HG03558 (cell line): ENCODE data around the gene VANGL1.

Experiments
- ATAC-seq: cut with Tn5 transposase; IDR thresholded peaks from one replicate; pipeline ENCODE4 v1.9.1; 2021; ENCODE audit warnings: moderate number of reproducible peaks; ENCODE audit not compliant: unreplicated experiment; ENCODE audit errors: extremely low read depth

Gene VANGL1

GRCh38 chr1:115726570-115726969 is 84.8 kb downstream of the VANGL1 start:
- ATAC-seq = no peak

GRCh38 chr1:115727706-115728249 is 86.0 kb downstream of the VANGL1 start:
- ATAC-seq = no peak

GRCh38 chr1:115728341-115728740 is 86.6 kb downstream of the VANGL1 start:
- ATAC-seq = no peak

- ATAC-seq = peak; percentile 43
Observed at GRCh38 chr1:115729756-115730155, 88.0 kb downstream of the VANGL1 start.

GRCh38 chr1:115732316-115732715 is 90.5 kb downstream of the VANGL1 start:
- ATAC-seq = no peak

GRCh38 chr1:115740811-115741210 is 99.0 kb downstream of the VANGL1 start:
- ATAC-seq = no peak

GRCh38 chr1:115744646-115745275 is 103.0 kb downstream of the VANGL1 start:
- ATAC-seq = no peak

- ATAC-seq = no peak
Observed at GRCh38 chr1:115746021-115746690, 104.4 kb downstream of the VANGL1 start.
